ENCODE measurements around the gene NLGN3. TPM values are rescaled to one million over a fixed set of nuclear protein-coding genes. Genes with fewer than 3 reads are reported as not detected.

NLGN3 gene
- total and polyA plus RNA-seq, 7 donors, result 0.04 to 0.32 (median 0.10) TPM

GRCh38 chrX:71106427-71106826 is 38.2 kb upstream of the NLGN3 start, which contains the start of gene CXorf65:
TSS of gene CXorf65 (minus strand) at chrX:71106740. CDS start at chrX:71106556, 184 bp downstream.
- Histone ChIP-seq H3K9me3 (no peaks in the 10 kb centered on the region), H3K36me3 (ENCODE audit: insufficient read depth in 1 of 2, low read depth in 1 of 2) (peaks cover 0 to 3% of the 10 kb centered on the region in 2 donors), H3K4me1 (no peaks in the 10 kb centered on the region), H3K27me3 (ENCODE audit: insufficient read depth in 3 of 3, low read length in 2 of 3) (peaks cover 0 to 1% (median 0%) of the 10 kb centered on the region in 3 donors), H3K27ac (no peak within 1 kb of the TSS), H3K4me3 (no peak within 1 kb of the TSS)
- DNase-seq (no peak), ATAC-seq (no peak)
- no peak for TF ChIP-seq CTCF (IDR thresholded peaks at IDR 0.05)
- intact Hi-C loops (cut with DNase I), result no loop called here
- 60 to 100% (median 96%) methylated on average over 1 of the region's 1 CpG for WGBS, 3 donors

- Histone ChIP-seq H3K4me1 (no peaks in the 10 kb centered on the region), H3K9me3 (no peaks in the 10 kb centered on the region), H3K4me3 (no peak overlapping the region), H3K27ac (no peak overlapping the region), H3K27me3 (ENCODE audit: insufficient read depth in 3 of 3, low read length in 2 of 3) (no peaks in the 10 kb centered on the region), H3K36me3 (ENCODE audit: insufficient read depth in 1 of 2, low read depth in 1 of 2) (no peaks in the 10 kb centered on the region)
- DNase-seq, result no peak
- intact Hi-C loops (cut with DNase I), result no loop called here
- ATAC-seq, result no peak
- no peak for TF ChIP-seq CTCF (IDR thresholded peaks at IDR 0.05)
- 65 to 74% (median 67%) methylated on average over 4 of the region's 4 CpGs for WGBS, 3 donors
Measured at GRCh38 chrX:71107245-71107644, 37.4 kb upstream of the NLGN3 start.

GRCh38 chrX:71107762-71108360 is 36.8 kb upstream of the NLGN3 start:
- ATAC-seq (no peak), DNase-seq (no peak)
- intact Hi-C loops (cut with DNase I), result no loop called here
- no peak overlapping the region for H3K27ac ChIP-seq
- TF ChIP-seq CTCF (IDR thresholded peaks at IDR 0.05), result no peak
- no peak overlapping the region for H3K4me3 ChIP-seq
- no peaks in the 10 kb centered on the region for H3K36me3 ChIP-seq (ENCODE audit: insufficient read depth in 1 of 2, low read depth in 1 of 2)
- 28 to 51% (median 39%) methylated on average over 9 of the region's 9 CpGs for WGBS, 3 donors
- no peaks in the 10 kb centered on the region for H3K9me3 ChIP-seq
- no peaks in the 10 kb centered on the region for H3K27me3 ChIP-seq (ENCODE audit: insufficient read depth in 3 of 3, low read length in 2 of 3)
- no peaks in the 10 kb centered on the region for H3K4me1 ChIP-seq

GRCh38 chrX:71109051-71109450 is 35.6 kb upstream of the NLGN3 start:
- H3K4me1 ChIP-seq, result no peaks in the 10 kb centered on the region
- no peaks in the 10 kb centered on the region for H3K27me3 ChIP-seq (ENCODE audit: insufficient read depth in 3 of 3, low read length in 2 of 3)
- ATAC-seq (no peak), DNase-seq (no peak)
- TF ChIP-seq CTCF (IDR thresholded peaks at IDR 0.05), result no peak
- no peak overlapping the region for H3K4me3 ChIP-seq
- WGBS, 3 donors, result 82 to 96% (median 91%) methylated on average over 6 of the region's 6 CpGs
- no peaks in the 10 kb centered on the region for H3K9me3 ChIP-seq
- no peaks in the 10 kb centered on the region for H3K36me3 ChIP-seq (ENCODE audit: insufficient read depth in 1 of 2, low read depth in 1 of 2)
- intact Hi-C loops (cut with DNase I), result no loop called here
- H3K27ac ChIP-seq, result no peak overlapping the region
